ENCODE data around the gene GGACT.

DNA sequence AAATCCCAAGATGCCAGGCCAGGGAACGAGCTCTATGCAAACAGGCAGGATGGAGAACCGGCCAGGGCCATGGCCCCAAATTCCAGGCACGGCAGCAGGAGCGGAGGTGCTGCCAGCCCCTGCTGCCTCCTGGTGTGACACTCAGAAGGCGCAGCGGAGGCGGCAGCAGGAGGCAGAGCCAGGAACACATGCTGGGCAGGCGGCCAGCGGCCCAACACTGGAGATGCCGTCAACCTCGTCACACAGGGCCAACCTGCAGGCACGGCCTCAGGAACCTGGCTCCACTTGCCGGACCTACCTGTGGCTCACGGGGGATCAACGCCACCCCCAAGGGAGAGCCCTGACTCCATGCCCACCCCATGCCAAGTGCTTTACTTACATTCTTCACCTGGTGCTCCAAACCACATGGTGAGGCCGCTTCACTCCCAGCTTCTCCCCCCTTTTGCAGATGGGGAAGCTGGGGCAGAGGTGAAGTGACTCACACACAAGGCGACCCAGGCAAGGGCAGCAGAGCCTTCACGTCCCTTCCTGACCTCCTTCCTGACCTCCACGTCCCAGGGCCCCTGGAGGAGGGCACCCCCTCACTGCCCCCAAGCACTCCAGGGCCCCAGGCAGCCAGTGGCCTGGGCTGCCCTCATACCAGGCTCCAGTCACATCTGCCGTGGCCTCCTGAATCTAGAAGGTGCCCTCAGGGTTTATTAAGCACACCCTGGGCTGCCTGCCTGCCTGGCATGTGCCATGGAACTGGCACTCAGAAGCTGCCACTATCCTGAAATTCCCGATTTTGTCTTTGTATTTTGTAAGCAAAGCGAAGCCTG lies 43.5 kb downstream of the GGACT start:
- TF ChIP-seq REST (IDR thresholded peaks at IDR 0.05; ENCODE audit: insufficient read depth in 1 of 2, low read depth in 2 of 2, low read length in 2 of 2) = no peak
- no peak for TF ChIP-seq TAF1 (IDR thresholded peaks at IDR 0.05; ENCODE audit: borderline replicate concordance, insufficient read depth, low read length)
